OCI-LY1 (cell line): Measurements from ENCODE around the gene FXYD6.

ENCODE experiments used
- H2AFZ ChIP-seq: fragments of 200-600 bp; sonication (generic), shearing (Covaris generic); 2 replicates; pipeline ENCODE4 v1.6.0; 2014; ENCODE audit warnings: antibody characterized with exemption, mild to moderate bottlenecking, low read length
- H3F3A ChIP-seq: fragments of 200-600 bp; sonication (generic), shearing (Covaris generic); 2 replicates; pipeline ENCODE4 v1.6.0; 2014; ENCODE audit warnings: mild to moderate bottlenecking, antibody characterized with exemption, low read length, moderate library complexity; ENCODE audit not compliant: insufficient read depth
- H3K27ac ChIP-seq: fragments of 200-600 bp; sonication (generic); 2 replicates; pipeline ENCODE4 v1.5.1; 2014; ENCODE audit warnings: low read length, mixed run types, mild to moderate bottlenecking, low read depth; ENCODE audit not compliant: poor library complexity, severe bottlenecking
- H3K27me3 ChIP-seq: fragments of 200-600 bp; sonication (generic); 2 replicates; pipeline ENCODE4 v1.6.0; 2014; ENCODE audit warnings: antibody characterized with exemption, mild to moderate bottlenecking, low read length, moderate library complexity; ENCODE audit not compliant: insufficient read depth
- H3K36me3 ChIP-seq: fragments of 200-600 bp; sonication (generic); 2 replicates; pipeline ENCODE4 v1.6.1; 2014; ENCODE audit warnings: mild to moderate bottlenecking, antibody characterized with exemption, low read length, moderate library complexity, mixed read lengths; ENCODE audit not compliant: insufficient read depth
- H3K4me1 ChIP-seq: fragments of 200-600 bp; sonication (generic); 2 replicates; pipeline ENCODE4 v1.5.1; 2014; ENCODE audit warnings: mild to moderate bottlenecking, low read length, moderate library complexity; ENCODE audit not compliant: insufficient read depth, severe bottlenecking
- H3K4me2 ChIP-seq: fragments of 200-600 bp; sonication (generic), shearing (Covaris generic); 2 replicates; pipeline ENCODE4 v1.6.1; 2014; ENCODE audit warnings: low read length
- H3K4me3 ChIP-seq: fragments of 200-600 bp; sonication (generic); 2 replicates; pipeline ENCODE4 v1.5.1; 2014; ENCODE audit warnings: low read length, low read depth, mild to moderate bottlenecking, mixed read lengths; ENCODE audit not compliant: poor library complexity, severe bottlenecking
- H3K79me2 ChIP-seq: fragments of 200-600 bp; shearing (Covaris generic); 2 replicates; pipeline ENCODE4 v1.6.1; 2016; ENCODE audit warnings: mixed run types, low read length, mixed read lengths; ENCODE audit not compliant: insufficient read depth
- H3K9ac ChIP-seq: fragments of 200-600 bp; sonication (generic), shearing (Covaris generic); 2 replicates; pipeline ENCODE4 v1.6.1; 2014; ENCODE audit warnings: mild to moderate bottlenecking, low read length, mixed read lengths
- H3K9me2 ChIP-seq: fragments of 200-600 bp; sonication (generic), shearing (Covaris generic); 2 replicates; pipeline ENCODE4 v1.6.1; 2014; ENCODE audit warnings: low read depth, mild to moderate bottlenecking, low read length, mixed read lengths
- H3K9me3 ChIP-seq: fragments of 200-600 bp; shearing (Covaris generic); 2 replicates; pipeline ENCODE4 v1.6.1; 2014; ENCODE audit warnings: low read length, mixed read lengths
- H4K20me1 ChIP-seq: fragments of 200-600 bp; sonication (generic), shearing (Covaris generic); 2 replicates; pipeline ENCODE4 v1.6.0; 2016; ENCODE audit warnings: mild to moderate bottlenecking, low read length; ENCODE audit not compliant: insufficient read depth
- CTCF ChIP-seq: fragments of 200-600 bp; sonication (generic), shearing (Covaris generic); IDR thresholded peaks from 2 replicates; pipeline ENCODE4 v1.5.1; 2017; ENCODE audit warnings: mild to moderate bottlenecking, antibody characterized with exemption, low read length, moderate library complexity, mixed read lengths
- EZH2 ChIP-seq: fragments of 200-600 bp; sonication (generic), shearing (Covaris generic); IDR thresholded peaks from 2 replicates; pipeline ENCODE4 v1.8.0; 2017; ENCODE audit warnings: borderline replicate concordance, mixed run types, mild to moderate bottlenecking, antibody characterized with exemption, low read length, moderate library complexity, mixed read lengths

FXYD6 gene

GRCh38 chr11:117921893-117922292 lies 45.4 kb upstream of the FXYD6 start:
- H3F3A ChIP-seq, result no peaks in the 10 kb centered on the region
- no peak overlapping the region for H3K4me3 ChIP-seq
- H3K9me2 ChIP-seq, result no peaks in the 10 kb centered on the region
- no peak overlapping the region for H3K4me2 ChIP-seq
- no peak overlapping the region for H2AFZ ChIP-seq
- H3K79me2 ChIP-seq, result no peaks in the 10 kb centered on the region
- no peak overlapping the region for H3K27ac ChIP-seq
- no peaks in the 10 kb centered on the region for H4K20me1 ChIP-seq
- no peaks in the 10 kb centered on the region for H3K27me3 ChIP-seq
- no peak for TF ChIP-seq EZH2
- TF ChIP-seq CTCF, result no peak
- H3K9ac ChIP-seq, result no peak overlapping the region
- no peaks in the 10 kb centered on the region for H3K4me1 ChIP-seq
- H3K9me3 ChIP-seq, result no peaks in the 10 kb centered on the region
- no peaks in the 10 kb centered on the region for H3K36me3 ChIP-seq

- Histone ChIP-seq H3K9me2 (no peaks in the 10 kb centered on the region), H3K9me3 (no peaks in the 10 kb centered on the region), H3K4me1 (no peaks in the 10 kb centered on the region), H4K20me1 (no peaks in the 10 kb centered on the region), H3K4me3 (no peak overlapping the region), H3K36me3 (no peaks in the 10 kb centered on the region), H3K4me2 (no peak overlapping the region), H3F3A (no peaks in the 10 kb centered on the region), H3K27me3 (no peaks in the 10 kb centered on the region), H2AFZ (no peak overlapping the region), H3K27ac (no peak overlapping the region), H3K9ac (no peak overlapping the region), H3K79me2 (no peaks in the 10 kb centered on the region)
- TF ChIP-seq EZH2 (no peak), CTCF (no peak)
These were observed 45.0 kb upstream of the FXYD6 start for GRCh38 chr11:117921456-117921855.

- Histone ChIP-seq H3K4me1 (no peaks in the 10 kb centered on the region), H3K36me3 (no peaks in the 10 kb centered on the region), H3K4me2 (no peak overlapping the region), H3K27me3 (no peaks in the 10 kb centered on the region), H3F3A (no peaks in the 10 kb centered on the region), H2AFZ (no peak overlapping the region), H3K9ac (no peak overlapping the region), H3K9me2 (no peaks in the 10 kb centered on the region), H3K27ac (no peak overlapping the region), H3K4me3 (no peak overlapping the region), H3K79me2 (no peaks in the 10 kb centered on the region), H3K9me3 (no peaks in the 10 kb centered on the region), H4K20me1 (no peaks in the 10 kb centered on the region)
- TF ChIP-seq CTCF (no peak), EZH2 (no peak)
These were observed 43.3 kb upstream of the FXYD6 start for GRCh38 chr11:117919781-117920221.
